ENCODE measurements around the gene EEF2.

Gene EEF2

DNA sequence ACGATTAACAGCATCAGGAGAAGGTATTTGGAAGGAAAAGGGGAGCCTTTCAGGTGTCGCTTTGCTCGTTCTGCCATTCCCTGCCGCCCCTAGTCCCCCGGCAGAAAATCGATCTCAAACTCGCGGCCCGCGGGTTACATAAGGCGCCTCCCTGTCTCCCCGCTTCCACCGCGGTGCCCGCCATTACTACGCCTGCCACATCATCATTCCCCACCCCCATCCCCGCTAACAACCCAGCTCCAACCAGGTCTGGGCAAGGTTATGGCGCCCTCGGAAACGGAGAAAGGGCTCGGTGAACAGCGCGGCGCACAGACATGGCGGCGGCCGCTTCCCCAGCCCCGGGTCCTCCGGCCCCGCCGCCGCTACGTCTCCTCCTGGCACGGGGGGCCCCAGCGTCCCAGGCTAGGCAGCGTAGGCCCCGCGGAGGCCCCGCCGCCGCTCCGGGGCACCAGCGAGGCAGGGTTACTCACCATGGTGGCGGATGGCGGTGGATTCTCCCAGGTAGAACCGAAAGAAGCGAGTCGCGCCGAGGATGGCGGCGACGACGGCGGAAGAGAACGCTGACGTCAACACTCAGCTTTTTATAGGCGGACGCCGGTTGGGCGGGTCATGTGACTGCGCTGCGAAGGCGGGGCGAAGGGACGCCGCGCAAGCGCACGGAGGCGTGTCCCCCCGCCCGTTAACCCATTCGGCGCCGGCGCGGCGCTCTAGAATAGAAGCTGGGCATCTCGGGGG, at the start of gene EEF2:
TSS of gene EEF2 (minus strand) at position 556 of the 735 bp plus-strand sequence. CDS start at position 473, 83 bp downstream.
- no peak for FAIRE-seq
- DNase-seq (ENCODE audit: low spot score) = peak; percentile 81

DNA sequence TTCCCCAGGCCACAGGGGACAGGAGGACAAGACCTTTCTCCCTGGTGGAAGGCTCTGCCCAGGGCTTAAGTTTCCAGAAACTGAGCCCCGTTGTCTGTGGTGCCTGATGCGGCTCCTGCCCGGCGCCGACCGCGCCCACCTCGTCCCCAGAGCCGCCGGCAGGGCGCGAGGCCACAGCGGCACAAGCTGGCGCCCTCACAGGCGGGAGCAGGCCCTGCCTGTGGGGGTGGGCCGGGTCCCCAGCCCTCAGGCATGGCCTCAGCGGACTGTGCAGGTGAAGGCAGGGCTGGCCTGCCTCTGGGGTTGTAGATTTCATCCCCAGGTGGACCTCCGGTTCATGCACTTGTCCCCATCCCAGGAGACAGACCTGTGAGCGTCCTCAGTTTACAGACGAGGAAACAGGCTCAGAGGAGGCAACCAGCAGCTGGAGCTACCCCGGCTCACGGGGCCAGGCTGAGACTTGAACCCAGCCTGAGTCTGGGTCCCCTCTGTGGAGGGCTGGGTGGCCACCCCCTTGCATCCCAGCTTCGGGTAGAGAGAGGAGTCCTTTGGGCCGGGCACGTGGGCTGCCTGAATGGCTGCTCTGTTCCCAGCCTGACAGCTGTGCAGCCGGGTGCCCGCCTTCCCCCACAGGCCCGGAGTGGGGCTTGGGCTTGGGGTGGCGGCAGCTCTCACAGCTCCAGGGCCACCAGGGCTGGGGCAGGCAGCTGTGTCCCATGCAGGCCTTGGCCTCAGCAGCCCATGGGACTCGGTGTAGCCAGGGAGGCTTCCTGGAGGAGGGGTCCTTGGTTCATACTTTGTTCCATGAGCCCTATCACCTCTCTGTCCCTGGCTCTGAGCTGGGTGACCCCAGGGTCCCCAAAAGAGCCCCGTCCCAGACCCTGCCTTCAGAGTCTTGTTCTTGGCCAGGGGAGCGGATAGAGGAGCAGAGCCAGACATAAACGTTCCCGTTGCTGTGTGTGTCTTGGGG, 49.1 kb upstream of the EEF2 start:
- DNase-seq (ENCODE audit: low spot score) = no peak
- no peak for FAIRE-seq

DNA sequence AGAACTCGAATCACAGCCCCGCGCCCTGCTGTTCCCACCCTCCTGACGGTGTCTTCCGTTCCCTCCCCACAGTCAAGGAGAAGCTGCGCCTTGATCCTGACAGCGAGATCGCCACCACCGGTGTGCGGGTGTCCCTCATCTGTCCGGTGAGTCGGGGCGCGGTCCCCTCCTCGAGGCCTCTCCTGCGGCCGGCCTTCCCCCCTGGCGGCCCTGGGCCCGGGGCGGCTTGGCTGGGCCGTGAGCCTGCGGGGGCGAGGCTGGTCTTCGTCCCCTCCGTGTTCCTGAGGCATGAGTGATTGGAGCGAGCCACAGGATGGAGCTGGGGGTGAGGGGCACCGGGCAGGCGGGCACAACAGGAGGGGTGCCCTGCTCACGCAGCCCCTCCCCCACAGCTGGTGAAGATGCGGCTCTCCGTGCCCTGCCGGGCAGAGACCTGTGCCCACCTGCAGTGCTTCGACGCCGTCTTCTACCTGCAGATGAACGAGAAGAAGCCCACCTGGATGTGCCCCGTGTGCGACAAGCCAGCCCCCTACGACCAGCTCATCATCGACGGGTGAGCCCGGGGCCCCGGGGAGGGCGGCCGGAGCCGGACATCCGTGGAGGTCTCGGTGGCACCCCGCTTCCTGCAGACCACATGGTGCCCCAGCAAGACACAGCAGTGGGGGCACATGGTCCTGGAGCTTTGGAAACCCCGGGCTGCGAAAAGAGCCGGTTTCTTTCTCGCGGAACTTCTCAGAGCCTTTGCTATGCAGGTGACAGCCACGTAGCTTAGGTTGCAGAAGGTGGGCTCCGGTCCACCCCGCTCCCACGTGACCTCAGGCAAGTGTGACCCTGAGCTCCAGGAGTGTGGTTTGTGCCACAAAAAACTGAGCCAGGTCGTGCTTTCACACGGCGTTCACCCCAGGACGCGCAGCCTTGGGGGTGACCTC, 48.0 kb upstream of the EEF2 start:
- FAIRE-seq (no peak), DNase-seq (ENCODE audit: low spot score) (no peak)

DNA sequence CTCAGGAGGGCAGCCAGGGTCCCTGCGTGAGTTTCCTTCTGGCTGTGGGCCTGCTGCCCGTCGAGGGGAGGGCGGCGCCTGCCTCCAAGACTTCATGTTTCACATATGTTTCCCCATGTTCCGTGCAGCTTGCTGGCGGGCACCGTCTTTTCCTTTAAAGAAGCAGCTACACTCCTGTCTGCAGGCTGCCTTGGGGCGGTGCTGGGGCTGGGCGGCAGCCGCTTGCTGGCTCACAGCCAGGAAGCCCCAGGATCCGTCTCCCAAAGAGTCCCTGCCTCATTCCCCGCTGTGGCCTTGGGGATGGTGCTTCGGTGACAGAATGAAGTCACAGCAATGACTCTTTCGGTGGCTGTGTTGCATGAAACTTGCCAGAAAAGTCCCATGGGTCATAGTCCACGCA, 47.2 kb upstream of the EEF2 start:
- DNase-seq (ENCODE audit: low spot score) = no peak
- FAIRE-seq = no peak

DNA sequence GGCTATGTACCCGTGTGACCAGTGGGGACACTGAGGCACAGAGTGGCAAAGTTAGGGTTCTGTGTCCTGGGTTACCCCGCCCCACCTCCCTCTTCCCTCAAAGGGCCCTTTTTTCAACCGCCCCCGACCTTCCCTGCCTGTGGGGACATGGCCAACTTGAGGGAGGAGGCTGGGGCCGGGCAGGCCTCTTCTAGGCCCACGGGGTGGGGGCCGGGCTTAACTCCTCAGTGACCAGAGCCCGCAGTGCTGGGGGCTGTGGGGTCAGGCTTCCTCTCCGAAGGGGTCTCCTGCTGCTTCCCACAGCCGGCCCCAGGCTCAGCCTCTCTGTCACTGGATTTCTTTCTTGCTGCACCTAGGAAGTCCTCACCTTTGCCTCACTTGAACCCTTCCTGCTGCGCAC, 46.2 kb upstream of the EEF2 start:
- FAIRE-seq (no peak), DNase-seq (ENCODE audit: low spot score) (no peak)

DNA sequence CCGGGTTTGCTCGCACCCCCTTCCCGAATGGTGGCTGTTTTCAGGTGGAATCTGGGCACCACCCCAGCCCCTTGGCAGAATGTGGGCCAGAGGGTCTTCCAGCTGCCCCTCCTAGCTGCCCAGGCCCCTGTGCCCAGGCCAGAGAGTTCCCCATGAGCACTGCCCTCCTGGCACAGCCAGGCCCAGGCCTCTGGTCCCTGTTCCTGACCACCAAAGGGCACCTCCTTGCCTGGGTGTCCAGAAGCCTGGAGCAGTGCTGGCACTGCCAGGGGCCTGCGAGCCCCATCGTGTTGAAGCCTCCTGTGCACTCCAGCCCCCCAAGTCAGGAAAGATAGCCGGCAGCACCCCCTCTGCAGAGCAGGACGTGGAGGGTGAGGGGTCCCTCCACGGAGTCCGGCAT, 45.7 kb upstream of the EEF2 start:
- no peak for DNase-seq (ENCODE audit: low spot score)
- FAIRE-seq = no peak

DNA sequence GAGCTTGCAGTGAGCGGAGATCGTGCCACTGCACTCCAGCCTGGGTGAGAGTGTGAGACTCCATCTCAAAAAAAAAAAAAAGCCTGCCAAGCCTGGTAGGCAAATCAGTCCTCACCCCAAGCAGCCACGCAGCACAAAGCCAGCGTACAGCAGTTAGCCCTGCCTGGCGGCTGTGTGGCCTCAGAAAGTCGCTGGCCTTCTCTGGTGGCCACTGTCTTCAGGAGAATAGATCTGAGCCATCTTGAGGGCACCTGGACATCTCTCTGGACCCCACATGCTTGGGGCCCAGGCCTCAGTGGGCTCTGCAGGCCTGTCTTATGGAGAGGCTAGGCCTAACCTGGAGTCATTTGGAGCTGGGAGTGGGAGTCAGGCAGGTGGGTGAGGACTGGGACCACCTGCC, 45.3 kb upstream of the EEF2 start:
- FAIRE-seq = no peak
- DNase-seq (ENCODE audit: low spot score) = no peak

DNA sequence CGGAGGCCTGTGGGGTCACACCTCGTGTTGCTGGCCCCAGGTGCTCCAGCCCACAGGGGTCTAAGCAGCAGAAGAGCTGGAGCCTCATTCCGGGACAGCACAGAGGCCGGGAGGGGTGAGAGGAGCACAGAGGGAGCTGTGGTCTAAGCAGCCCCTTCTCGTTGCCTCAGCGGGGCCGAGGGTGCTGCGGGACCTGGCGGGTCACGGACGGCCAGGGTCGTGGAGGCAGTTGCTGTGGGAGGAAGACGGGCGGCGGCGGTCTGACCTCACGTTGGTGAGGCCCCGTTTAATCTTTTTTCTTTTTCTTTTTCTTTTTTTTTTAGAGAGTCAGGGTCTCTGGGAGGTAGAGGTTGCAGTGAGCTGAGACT, 44.0 kb upstream of the EEF2 start:
- FAIRE-seq = no peak

DNA sequence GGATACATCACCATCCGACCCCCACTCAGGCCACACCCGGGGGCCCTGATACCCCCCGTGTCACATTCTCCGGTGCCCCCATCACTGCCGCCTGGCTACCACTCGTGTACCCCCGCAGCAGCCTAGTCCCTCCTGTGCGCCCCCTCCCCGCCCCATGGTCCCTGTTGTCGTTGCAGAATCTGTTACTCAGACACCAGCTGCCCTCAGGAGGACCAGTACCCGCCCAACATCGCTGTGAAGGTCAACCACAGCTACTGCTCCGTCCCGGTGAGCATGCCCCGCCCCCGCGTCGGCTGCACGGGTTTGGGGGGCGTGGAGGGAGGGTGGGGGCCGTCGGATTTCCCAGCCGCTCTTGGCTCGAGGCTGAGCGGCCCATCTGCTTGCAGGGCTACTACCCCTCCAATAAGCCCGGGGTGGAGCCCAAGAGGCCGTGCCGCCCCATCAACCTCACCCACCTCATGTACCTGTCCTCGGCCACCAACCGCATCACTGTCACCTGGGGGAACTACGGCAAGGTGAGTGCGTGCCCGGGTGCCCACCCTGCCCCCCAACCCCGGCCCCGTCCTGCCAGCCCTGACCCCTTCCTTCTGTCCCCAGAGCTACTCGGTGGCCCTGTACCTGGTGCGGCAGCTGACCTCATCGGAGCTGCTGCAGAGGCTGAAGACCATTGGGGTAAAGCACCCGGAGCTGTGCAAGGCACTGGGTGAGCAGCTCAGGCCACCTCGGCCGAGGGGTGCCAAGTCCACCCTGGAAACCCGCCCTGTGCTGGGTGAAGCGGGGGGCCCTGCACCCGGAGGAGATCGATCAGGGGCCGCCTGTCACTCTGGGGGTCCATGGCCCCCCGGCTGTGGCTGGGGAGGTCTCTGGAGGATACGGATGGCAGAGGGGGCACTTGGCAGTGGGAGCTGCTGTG, 43.3 kb upstream of the EEF2 start:
- no peak for DNase-seq (ENCODE audit: low spot score)
- FAIRE-seq = no peak

More for the DNA sequence above, 44.0 kb upstream of the EEF2 start:
- no peak for DNase-seq (ENCODE audit: low spot score)

DNA sequence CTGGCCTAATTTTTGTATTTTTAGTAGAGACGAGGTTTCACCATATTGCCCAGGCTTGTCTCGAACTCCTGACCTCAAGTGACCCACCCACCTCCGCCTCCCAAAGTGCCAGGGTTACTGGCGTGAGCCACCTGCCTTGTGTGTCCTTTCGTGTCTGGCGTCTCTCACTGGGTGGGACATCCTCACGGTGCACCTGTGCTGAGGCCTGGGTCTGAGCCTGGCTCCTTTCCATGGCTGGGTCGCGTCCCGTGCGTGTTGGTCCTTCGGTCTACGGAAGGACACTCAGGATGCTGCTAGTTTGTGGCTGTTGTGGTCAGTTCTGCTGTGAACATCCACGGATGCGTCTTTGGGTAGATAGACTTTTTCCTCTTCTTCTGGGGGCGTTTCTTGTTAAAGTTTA, 41.9 kb upstream of the EEF2 start:
- DNase-seq (ENCODE audit: low spot score) (no peak), FAIRE-seq (no peak)

DNA sequence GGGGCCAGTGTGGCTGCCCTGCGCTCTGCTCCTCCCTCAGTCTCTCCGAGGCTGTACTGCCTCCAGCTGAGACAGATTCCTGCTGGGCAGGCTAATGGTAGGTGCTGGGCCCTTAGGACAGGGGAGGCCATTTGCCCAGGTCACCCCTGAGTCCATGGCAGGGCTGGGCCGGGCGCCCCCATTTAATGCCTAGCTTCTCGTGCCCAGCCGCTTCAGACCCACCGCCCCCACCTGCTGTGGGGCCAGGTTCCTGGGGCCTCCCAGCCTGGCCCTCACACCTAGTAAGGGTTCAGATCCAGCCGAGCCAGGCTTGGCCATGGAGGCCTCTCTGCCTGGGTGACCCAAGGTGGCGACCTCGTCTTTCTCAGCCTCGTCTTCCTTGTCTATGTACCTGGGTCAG, 40.1 kb upstream of the EEF2 start:
- DNase-seq (ENCODE audit: low spot score) (no peak), FAIRE-seq (no peak)

DNA sequence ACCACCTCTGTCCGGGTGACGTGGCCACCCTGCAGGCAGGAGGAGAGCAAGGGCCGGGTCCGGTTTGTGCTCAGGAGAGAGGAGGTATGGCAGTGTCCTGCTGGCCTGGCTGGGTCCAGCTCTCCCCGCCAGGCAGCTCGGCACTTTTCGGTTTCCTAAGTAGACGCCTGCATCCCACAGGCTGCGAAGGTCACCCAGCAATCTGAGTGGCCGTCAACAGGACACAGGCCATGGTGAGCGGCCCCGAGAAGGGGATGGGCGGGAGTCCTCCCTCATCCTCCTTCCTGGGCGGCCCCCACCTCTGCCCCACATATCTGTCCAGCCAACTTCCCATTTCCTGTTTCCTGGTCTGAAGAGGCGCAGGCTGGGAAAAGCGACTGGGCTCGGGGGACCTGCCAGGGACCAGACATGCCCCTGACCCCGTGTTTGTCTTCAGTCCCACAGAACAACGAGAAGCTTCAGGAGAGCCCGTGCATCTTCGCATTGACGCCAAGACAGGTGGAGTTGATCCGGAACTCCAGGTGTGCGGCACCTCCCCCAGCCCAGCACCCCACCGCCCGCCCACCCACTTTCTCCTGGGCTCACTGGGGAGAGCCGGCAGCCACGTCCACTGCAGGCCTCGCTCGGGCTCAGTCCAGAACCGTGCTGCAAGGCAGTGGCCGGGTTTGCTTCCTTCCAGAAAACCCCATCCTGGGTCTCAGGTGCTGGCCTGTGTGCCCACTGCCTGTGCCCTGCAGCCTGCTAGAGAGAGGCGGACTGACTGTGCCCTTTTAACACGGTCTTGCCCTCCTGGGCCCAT, 38.5 kb upstream of the EEF2 start:
- FAIRE-seq = no peak
- DNase-seq (ENCODE audit: low spot score) = no peak

DNA sequence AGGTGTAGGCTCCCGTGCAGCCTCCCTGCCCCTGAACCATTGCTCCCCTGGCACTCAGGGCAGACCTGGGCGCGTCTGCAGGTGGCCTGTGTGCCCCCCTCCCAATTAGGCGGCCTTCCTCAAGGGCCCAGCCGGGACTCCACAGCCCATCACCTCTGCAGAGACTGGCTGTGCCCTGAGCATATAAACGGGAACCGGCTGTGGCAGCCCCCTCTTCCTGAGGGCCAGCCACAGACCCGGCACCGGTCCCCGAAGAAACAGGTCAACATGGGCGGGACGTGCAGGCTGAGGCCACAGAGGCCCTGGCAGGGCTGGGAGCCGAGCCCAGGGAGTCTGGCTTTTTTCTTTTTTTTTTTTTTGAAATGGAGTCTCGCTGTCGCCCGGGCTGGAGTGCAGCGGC, 34.3 kb upstream of the EEF2 start:
- FAIRE-seq (no peak), DNase-seq (ENCODE audit: low spot score) (no peak)

DNA sequence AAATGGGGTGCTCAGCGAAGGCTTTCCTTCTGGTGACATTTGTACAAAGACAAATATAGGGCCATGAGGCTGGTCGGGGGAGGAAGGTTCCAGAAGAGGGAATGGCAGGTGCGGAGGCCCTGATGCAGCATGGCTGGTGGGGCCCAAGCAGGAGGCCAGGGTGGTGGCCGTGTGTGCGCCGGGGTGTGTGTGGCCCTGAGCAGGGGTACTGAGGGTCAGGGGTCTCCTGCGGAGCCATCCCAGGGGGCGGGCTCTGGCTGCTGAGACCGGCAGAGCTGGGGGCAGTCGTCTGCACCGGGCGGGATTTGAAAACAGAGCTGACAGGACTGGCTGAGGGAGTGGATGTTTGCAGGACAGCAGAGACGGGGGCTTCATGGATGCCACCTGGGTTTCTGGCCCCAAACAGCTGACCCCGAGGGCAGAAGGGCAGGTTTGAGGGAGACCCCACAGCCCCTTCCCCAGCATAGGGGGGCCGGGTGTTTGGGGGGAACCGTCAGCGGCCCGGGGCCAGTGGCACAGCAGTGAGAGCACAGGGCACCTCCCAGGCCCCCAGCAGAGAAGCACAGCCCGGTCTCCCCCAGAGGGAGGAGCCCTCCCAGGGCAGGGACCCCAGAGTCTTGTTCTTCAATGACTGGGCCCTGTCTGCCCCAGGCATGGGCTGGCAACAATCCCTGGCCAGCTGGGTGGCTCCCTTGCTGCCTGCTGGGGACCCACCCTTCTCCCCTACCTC, 33.7 kb upstream of the EEF2 start:
- FAIRE-seq = no peak
- no peak for DNase-seq (ENCODE audit: low spot score)

DNA sequence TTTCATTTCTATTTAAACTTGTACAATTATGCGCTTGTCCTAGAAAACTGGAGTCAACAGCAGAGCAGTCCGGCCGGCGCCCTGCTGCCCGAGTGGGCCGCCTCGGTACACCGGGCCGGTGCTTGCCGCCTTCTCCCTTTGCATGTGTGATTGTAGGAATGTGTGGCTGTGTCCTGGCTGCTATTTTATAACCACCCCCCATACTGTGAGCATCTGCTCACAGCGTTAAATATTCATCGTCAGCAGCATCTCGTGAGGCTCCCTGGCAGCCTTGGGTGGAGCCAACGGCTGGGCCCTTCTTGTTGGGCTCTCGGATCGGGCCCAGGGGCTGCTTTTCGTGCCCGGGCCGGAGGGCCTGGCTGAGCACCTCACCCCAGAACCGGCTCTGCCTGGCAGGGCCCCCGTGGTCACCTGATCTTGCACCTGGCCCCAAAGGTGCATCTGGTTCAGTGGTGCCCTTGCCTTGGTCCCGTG, 32.9 kb upstream of the EEF2 start:
- FAIRE-seq (no peak), DNase-seq (ENCODE audit: low spot score) (no peak)

DNA sequence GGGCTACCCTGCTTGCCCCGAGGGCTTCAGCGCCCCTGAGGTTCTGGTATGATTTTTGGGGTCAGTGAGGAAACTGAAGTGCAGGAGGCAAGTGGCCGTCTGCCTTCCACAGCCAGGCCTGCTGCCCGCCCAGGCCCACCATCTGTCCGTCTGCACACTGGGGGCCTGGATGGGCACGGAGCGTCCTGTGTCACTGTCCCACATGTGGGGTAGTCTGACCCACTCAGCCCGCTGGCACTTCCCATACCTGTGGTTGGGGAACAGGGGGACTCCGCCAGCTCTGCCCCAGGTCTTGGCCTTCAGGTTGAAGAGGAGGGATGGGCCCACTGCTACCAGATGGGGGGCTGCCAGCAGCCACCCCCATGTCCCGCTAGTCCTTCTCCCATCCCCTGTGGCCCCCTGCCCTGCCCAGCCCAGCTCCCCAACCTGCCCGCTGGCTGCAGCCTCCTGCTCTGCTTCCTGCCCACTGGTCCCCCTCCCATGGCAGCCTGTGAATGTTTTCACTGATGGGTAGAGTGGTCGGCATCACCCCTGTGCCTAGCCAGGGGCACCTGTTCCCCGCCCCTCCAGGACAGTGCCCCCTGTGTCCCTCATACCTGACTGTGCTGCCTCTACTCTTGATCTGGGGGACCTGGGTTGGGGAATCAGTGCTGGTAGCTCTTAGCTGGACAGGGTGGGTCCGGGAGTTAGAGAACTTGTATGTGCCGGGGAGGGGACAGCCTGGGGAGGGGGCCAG, 31.8 kb upstream of the EEF2 start:
- DNase-seq (ENCODE audit: low spot score) (no peak), FAIRE-seq (no peak)

DNA sequence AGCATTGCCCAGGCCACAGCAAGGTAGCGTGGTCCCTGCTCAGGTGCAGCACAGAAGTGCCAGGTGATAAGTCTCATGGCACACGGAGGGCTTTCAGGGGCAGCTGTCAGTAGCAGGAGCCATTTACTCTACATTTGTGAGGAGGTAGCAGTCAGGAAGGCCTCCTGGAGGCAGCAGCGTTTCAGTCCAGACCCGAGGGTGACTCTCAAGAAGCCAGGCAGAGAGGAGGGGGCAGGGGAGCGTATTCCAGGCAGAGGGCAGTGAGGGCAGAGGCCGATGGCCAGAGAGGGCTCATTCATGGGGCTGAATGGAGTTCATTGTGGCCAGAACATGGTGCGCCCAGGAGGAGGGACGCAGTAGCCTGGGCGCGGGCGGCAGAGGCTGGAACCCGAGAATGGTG, 31.2 kb upstream of the EEF2 start:
- FAIRE-seq (no peak), DNase-seq (ENCODE audit: low spot score) (no peak)

DNA sequence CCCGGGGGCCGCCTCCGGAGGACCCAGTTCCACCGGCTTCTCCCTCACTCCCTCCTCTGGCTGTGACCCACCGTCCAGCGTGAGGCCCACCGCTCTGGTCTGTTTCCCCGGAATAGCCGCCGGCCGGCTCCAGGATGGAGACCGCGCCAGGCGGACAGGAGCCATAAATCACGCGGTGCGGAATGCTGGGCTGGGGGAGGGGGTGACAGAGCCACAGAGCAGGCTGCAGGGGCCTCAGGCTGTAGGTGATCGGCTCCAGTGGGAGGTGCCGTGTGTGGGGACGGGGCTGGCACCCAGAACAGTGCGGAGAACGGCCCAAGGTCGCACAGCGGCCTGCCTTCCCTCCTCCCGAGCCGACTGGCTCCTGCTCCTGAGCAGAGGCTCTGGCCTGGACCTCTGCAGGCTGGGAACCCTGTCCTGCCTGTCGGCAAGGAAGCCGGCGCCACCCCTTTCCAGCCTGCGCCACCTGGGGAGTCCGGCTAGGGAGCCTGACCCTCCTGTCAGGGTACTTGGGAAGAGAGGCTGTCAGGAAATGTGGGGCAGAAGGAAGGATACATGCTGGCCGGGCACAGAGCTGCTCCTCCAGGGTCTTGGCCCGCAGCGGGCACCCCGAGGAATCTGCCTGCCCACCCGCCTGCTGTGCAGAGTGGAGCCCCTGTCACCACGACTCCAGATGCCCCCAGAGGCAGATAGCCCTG, 30.6 kb upstream of the EEF2 start:
- DNase-seq (ENCODE audit: low spot score) = no peak
- no peak for FAIRE-seq
